ENCODE data around the gene ATP10D. TPM values are rescaled to one million over a fixed set of nuclear protein-coding genes. Genes with fewer than 3 reads are reported as not detected.

ATP10D gene
- total RNA-seq, 1 experiment from 2014 or later, result 3.8 TPM

- H4K91ac ChIP-seq (ENCODE audit: insufficient read length, low read depth, low read length), result no peak overlapping the region
- H3K36me3 Mint-ChIP-seq (ENCODE audit: insufficient read depth in 1 of 3, low read depth in 3 of 3), result 0 out of 7 replicates have a peak, but pooled peaks cover 0 to 10% (median 0%) of the 10 kb centered on the region in 3 experiments
- no peak overlapping the region for H2AK5ac ChIP-seq (ENCODE audit: insufficient read length, low read length)
- no peak overlapping the region for H3K56ac ChIP-seq (ENCODE audit: insufficient read length, low read depth, low read length)
- H2BK120ac ChIP-seq (ENCODE audit: low read depth, low read length, poor library complexity, severe bottlenecking), result no peak overlapping the region
- no peak overlapping the region for H3K4ac ChIP-seq (ENCODE audit: low read depth, low read length)
- H3K79me2 ChIP-seq (ENCODE audit: insufficient read depth, low read length), result no peaks in the 10 kb centered on the region
- H3K9ac ChIP-seq (ENCODE audit: extremely low read depth, insufficient read length, low read length), result no peak overlapping the region
- H3K14ac ChIP-seq (ENCODE audit: insufficient read depth, low read length), result no peak overlapping the region
- H3K9me3 Mint-ChIP-seq, result no peaks in the 10 kb centered on the region
- H3K9me3 ChIP-seq (ENCODE audit: control insufficient read depth, low read depth, low read length), result no peaks in the 10 kb centered on the region
- no peak overlapping the region for H3K27ac Mint-ChIP-seq
- no peaks in the 10 kb centered on the region for H4K20me1 ChIP-seq (ENCODE audit: control insufficient read depth, insufficient read depth, insufficient read length)
- WGBS (ENCODE audit: extremely low coverage, insufficient read length, low lambda C conversion rate), result no CpG with 5 or more reads among the region's 1 CpG
- no peak overlapping the region for H2BK5ac ChIP-seq (ENCODE audit: insufficient read length, low read length)
- H3K79me1 ChIP-seq (ENCODE audit: insufficient read depth, low read depth, low read length, poor library complexity, severe bottlenecking), result no peaks in the 10 kb centered on the region
- no peak overlapping the region for H3T11ph ChIP-seq (ENCODE audit: low read length)
- H3K23ac ChIP-seq (ENCODE audit: insufficient read length, low read depth, low read length), result no peak overlapping the region
- no peaks in the 10 kb centered on the region; the same call in 1 of the 2 replicates for H3K4me1 ChIP-seq (ENCODE audit: insufficient read depth, low read length)
- no peak overlapping the region for H2BK12ac ChIP-seq (ENCODE audit: insufficient read length, low read depth, low read length)
- H3K4me3 Mint-ChIP-seq, result no peak overlapping the region
- no peaks in the 10 kb centered on the region for H3K27me3 ChIP-seq (ENCODE audit: insufficient read depth, low read length)
- H3K27me3 Mint-ChIP-seq (ENCODE audit: low read depth), result no peaks in the 10 kb centered on the region
- no peak for TF ChIP-seq CTCF (conservative IDR thresholded peaks at IDR 0.05)
- no peak overlapping the region for H2BK15ac ChIP-seq (ENCODE audit: low read depth, low read length)
- H2BK20ac ChIP-seq (ENCODE audit: low read depth, low read length, poor library complexity, severe bottlenecking), result no peak overlapping the region
- no peak overlapping the region for H4K5ac ChIP-seq (ENCODE audit: insufficient read length, low read depth, low read length)
- no peak overlapping the region for H4K8ac ChIP-seq (replicated peaks; ENCODE audit: insufficient read length, low read depth, low read length)
- no peaks in the 10 kb centered on the region for H3K23me2 ChIP-seq (ENCODE audit: insufficient read length, low read depth, low read length, poor library complexity, severe bottlenecking)
- H3K4me1 Mint-ChIP-seq, result peaks cover 0 to 4% of the 10 kb centered on the region in 2 experiments; a peak in 2 of 4 replicates
- H3K4me2 ChIP-seq (ENCODE audit: insufficient read depth, insufficient read length, low read length), result no peak overlapping the region
- DNase-seq, result no peak
- no peak overlapping the region for H3K27ac ChIP-seq (ENCODE audit: insufficient read length, low read depth, low read length)
- no peak overlapping the region for H2AFZ ChIP-seq (ENCODE audit: low read length)
- H3K18ac ChIP-seq (ENCODE audit: insufficient read length, low read depth, low read length), result no peak overlapping the region
Measured at GRCh38 chr4:47536966-47537365, 51.9 kb downstream of the ATP10D start.
